Activated naive CD4-positive, alpha-beta T cell treated with anti-CD3 and anti-CD28 coated beads, Interleukin-2, amount 50 U/mL, for 24 hours (primary cell): ENCODE measurements around the gene CFAP99.

Experiments used
- H3K27ac Mint-ChIP-seq: one replicate; pipeline ENCODE4 v1.8.0; 2021; ENCODE audit warnings: mild to moderate bottlenecking, mixed read lengths
- H3K27me3 Mint-ChIP-seq: one replicate; pipeline ENCODE4 v1.8.0; 2021; ENCODE audit warnings: mixed read lengths
- H3K36me3 Mint-ChIP-seq: one replicate; pipeline ENCODE4 v1.8.0; 2021; ENCODE audit warnings: mixed read lengths
- H3K4me1 Mint-ChIP-seq: one replicate; pipeline ENCODE4 v1.8.0; 2021; ENCODE audit warnings: mixed read lengths
- H3K4me3 Mint-ChIP-seq: one replicate; pipeline ENCODE4 v1.8.0; 2021; ENCODE audit warnings: mild to moderate bottlenecking, mixed read lengths
- H3K9me3 Mint-ChIP-seq: one replicate; pipeline ENCODE4 v1.8.0; 2021; ENCODE audit warnings: mixed read lengths

Gene CFAP99

DNA sequence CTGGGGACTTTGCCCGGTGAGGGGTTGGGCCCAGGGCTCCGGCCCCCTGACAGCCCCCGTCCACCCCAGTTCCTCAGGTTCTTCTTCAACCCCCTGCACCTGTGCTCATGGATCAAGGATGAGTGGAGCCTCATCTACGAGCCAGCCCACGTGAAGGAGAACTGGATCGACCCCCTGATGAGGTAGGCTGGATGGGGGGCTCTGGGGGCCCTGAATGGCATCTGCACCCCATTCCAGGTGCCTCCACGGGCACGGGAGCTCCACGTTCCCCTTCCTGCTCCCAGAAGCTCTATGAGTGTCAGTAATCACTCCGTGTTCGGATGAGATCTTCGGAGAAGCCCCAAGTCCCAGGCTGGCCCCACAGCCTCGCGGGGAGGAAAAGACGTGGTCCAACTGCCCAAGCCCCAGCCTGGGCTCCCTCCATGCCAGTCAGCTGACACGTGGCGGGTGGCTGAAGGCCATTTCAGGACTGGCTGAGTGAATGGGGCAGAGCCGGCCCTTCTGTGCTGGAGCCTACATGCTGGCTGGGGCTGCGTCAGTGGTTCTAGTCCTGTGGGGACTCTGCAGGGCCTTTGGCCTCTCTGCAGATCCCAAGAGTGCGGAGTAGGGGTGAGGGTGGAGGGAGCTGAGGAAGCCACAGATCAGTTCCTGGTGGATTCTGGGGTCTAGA is 24.4 kb downstream of the CFAP99 start:
- H3K36me3 Mint-ChIP-seq, result no peaks in the 10 kb centered on the region
- no peaks in the 10 kb centered on the region for H3K9me3 Mint-ChIP-seq
- H3K4me3 Mint-ChIP-seq, result no peak overlapping the region
- no peak overlapping the region for H3K27ac Mint-ChIP-seq
- H3K4me1 Mint-ChIP-seq, result peaks cover 4% of the 10 kb centered on the region
- H3K27me3 Mint-ChIP-seq, result no peaks in the 10 kb centered on the region

DNA sequence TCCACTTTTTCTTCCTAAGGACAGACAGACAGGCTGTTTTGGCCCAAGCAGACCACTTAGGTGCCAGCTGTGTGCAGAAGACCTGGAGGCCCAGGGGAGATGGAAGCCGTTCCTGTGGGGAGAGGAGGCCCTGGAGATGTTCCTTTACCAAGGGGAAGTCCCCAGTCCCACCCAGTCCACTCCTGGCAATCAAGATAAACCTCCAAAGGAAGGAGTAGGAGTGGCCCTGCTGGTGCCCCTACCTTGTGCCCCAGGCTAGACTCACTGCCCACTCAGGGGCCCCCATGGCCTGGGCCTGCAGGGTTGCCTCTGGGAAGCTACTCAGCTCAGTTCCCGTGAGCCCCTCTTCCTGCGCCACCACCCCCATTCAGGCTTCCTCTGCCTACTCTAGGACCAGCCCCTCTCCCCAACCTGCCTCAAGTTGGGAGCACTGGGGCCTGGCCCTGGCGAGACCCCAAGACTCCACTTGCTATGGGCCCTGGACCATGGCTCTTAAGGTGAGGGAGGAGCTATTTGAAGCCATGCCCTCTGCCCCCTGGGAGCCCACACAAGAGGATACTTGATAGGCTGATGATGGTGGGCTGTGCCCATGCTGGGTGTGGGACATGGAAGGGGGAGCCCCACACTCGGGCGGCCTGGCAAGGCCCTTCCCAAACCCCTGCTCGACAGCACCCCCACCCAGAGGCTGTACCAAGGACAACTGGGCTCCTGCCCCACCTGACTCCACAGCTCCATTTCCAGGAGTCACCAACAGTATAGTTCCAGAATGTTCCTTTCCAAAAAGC is 25.4 kb downstream of the CFAP99 start:
- Mint-ChIP-seq H3K36me3 (no peaks in the 10 kb centered on the region), H3K9me3 (no peaks in the 10 kb centered on the region), H3K4me3 (no peak overlapping the region), H3K27me3 (no peaks in the 10 kb centered on the region), H3K27ac (no peak overlapping the region), H3K4me1 (peaks cover 4% of the 10 kb centered on the region)

DNA sequence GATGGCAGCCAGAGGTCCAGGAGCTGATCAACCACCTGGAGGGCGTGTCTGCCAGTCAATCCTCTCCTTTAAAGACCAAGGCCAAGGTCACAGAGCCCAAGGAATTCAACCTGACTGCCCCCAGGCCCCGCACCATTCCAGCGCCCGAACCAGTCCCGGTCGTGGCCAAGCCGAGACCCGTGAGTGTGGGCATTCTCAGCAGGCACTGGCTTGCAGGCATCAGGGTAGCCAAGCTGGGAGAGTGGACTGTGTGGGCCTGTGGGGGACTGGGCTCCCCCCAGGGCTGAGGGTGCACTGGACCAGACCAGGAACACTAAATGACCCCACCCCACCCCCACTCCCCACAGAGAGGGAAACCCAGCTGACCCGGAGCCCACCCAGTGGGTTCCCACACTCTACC is 26.4 kb downstream of the CFAP99 start:
- Mint-ChIP-seq H3K4me1 (peaks cover 4% of the 10 kb centered on the region), H3K27me3 (no peaks in the 10 kb centered on the region), H3K36me3 (no peaks in the 10 kb centered on the region), H3K9me3 (no peaks in the 10 kb centered on the region), H3K4me3 (no peak overlapping the region), H3K27ac (no peak overlapping the region)

DNA sequence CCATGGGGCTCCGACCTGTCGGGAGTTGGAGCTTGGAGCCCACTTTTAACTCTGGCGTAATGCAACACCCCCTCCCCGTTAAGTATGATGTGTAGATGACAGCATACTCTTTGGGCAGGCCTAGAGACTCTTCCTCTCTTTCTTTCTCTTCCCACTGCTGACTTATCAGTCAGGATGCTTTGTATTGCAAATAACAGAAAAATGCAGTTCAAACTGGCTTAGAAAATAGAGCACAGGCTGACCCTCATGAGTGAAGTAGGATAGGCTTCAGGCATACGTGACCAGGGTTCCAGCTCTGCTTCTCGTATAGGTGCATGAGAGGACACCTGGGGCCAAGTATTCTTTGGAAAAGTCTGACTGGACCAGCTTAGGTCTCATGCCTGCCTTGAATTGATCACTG is 26.8 kb downstream of the CFAP99 start:
- H3K27ac Mint-ChIP-seq, result no peak overlapping the region
- H3K9me3 Mint-ChIP-seq, result no peaks in the 10 kb centered on the region
- H3K4me3 Mint-ChIP-seq, result no peak overlapping the region
- H3K36me3 Mint-ChIP-seq, result no peaks in the 10 kb centered on the region
- peaks cover 4% of the 10 kb centered on the region for H3K4me1 Mint-ChIP-seq
- H3K27me3 Mint-ChIP-seq, result no peaks in the 10 kb centered on the region

GRCh38 chr4:2446656-2447564 is 28.2 kb downstream of the CFAP99 start:
- Mint-ChIP-seq H3K36me3 (no peaks in the 10 kb centered on the region), H3K9me3 (no peaks in the 10 kb centered on the region), H3K27me3 (no peaks in the 10 kb centered on the region), H3K4me3 (no peak overlapping the region), H3K27ac (no peak overlapping the region), H3K4me1 (no peaks in the 10 kb centered on the region)

- no peaks in the 10 kb centered on the region for H3K9me3 Mint-ChIP-seq
Measured at GRCh38 chr4:2448589-2448988, 29.8 kb downstream of the CFAP99 start.

GRCh38 chr4:2449051-2449450 is 30.3 kb downstream of the CFAP99 start:
- H3K27ac Mint-ChIP-seq, result no peak overlapping the region
- no peaks in the 10 kb centered on the region for H3K9me3 Mint-ChIP-seq
- no peaks in the 10 kb centered on the region for H3K27me3 Mint-ChIP-seq
- H3K36me3 Mint-ChIP-seq, result no peaks in the 10 kb centered on the region
- no peak overlapping the region for H3K4me3 Mint-ChIP-seq
- no peaks in the 10 kb centered on the region for H3K4me1 Mint-ChIP-seq

More at GRCh38 chr4:2448589-2448988, 29.8 kb downstream of the CFAP99 start:
- no peak overlapping the region for H3K4me3 Mint-ChIP-seq
- no peak overlapping the region for H3K27ac Mint-ChIP-seq
- H3K36me3 Mint-ChIP-seq, result no peaks in the 10 kb centered on the region
- H3K4me1 Mint-ChIP-seq, result no peaks in the 10 kb centered on the region
- no peaks in the 10 kb centered on the region for H3K27me3 Mint-ChIP-seq

- H3K4me1 Mint-ChIP-seq, result no peaks in the 10 kb centered on the region
Measured at GRCh38 chr4:2449511-2450392, 31.0 kb downstream of the CFAP99 start.

DNA sequence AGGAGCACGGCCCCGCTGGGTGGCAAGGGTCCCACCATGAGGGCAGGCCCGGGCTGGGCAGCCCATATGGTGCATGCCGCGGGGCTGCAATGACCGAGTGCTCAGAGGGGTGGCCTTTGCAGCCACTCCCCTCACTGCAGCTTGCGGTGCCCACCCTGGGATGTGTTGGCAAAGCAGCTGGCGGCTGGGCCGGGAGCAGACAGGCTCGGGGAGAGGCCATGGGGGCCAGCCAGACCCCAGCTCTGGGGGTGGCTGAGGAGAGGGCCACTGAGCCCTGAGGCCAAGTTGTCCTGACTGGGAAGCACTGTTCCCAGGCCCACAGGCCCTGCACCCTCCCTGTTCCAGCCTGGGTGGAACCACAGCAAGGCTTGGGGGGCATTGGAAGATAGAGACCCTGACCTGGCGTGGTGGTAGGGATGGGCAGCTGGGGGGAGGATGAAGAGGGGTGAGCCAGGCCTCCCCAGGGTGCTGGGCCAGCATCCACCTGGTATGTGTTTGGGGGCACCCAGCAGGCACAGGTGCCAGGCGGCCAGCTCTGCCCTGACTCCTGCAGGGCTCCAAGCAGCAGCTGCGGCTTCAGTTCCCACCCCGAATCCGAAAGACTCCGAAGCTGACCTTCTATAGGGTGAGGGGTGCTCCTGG is 31.8 kb downstream of the CFAP99 start:
- H3K27me3 Mint-ChIP-seq, result no peaks in the 10 kb centered on the region
- no peaks in the 10 kb centered on the region for H3K36me3 Mint-ChIP-seq
- H3K4me3 Mint-ChIP-seq, result no peak overlapping the region
- no peaks in the 10 kb centered on the region for H3K9me3 Mint-ChIP-seq
- H3K4me1 Mint-ChIP-seq, result no peaks in the 10 kb centered on the region
- no peak overlapping the region for H3K27ac Mint-ChIP-seq

More at GRCh38 chr4:2449511-2450392, 31.0 kb downstream of the CFAP99 start:
- H3K9me3 Mint-ChIP-seq, result no peaks in the 10 kb centered on the region
- H3K27ac Mint-ChIP-seq, result no peak overlapping the region
- no peak overlapping the region for H3K4me3 Mint-ChIP-seq
- H3K36me3 Mint-ChIP-seq, result no peaks in the 10 kb centered on the region
- no peaks in the 10 kb centered on the region for H3K27me3 Mint-ChIP-seq

DNA sequence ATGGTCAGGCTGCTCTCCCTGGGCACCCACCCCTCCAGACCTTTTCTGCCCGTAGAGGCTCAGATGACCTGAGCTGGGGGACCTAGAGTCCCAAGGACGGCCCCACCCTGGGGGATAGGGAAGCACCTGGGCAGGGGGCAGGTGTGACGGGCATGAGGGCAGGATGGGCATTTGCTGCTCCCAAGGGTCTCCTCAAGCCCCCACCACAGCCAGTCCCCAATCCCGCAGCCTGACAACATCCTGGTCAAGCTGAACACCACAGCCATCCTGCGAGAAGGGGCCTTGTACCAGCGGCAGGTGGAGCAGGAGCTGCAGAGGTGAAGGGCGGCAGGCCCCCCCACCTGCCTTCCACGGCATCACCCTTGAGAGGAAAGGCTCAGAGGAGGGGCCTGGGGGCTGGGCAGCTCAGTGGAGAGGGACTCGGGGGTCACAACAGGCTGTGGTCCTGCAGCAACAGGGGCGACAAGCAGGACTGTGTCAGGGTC is 32.3 kb downstream of the CFAP99 start:
- Mint-ChIP-seq H3K9me3 (no peaks in the 10 kb centered on the region), H3K4me1 (no peaks in the 10 kb centered on the region)

DNA sequence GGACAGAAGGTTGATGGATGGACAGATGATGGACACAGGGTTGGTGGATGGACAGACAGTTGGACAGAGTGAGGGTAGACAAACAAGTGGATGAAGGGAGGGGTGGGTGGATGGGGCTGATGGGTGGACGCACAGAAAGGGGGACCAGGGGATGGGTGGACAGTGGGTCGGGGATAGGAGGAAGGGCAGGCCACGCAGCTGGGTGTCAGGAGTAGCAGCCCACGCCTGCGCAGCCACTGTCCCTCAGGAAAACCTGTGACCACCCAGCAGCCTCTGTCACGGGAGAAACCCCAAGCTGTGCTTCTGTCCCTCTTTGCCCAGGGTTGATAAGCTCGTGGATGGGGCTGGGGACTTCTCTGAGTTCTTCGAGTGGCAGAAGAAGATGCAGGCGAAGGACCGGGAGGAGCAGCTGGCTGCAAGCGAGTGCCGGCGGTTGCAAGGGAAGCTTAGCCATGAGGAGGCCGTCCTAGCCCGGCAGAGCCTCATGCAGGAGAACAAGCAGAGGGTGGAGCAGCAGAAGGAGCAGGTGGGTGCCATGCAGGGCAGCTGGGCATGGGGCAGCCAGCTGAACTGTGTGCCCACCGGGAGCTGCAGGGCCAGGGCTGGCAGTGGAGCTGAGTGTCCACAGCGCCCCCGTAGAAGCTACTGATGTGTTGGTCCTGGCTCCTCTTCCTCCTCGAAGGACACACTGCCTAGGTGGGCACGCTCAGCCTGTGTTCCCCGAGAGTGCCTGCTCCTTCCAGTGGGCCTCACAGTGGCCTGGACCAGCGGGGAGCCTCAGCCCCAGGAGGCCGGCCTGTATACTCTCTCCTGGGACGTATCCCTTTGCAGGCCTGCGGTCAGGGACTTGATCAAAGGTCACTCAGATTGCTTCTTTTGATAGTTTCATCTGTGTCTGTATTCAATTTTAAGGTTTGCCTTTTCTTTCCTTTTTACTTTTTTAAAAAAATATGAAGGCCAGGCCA is 33.3 kb downstream of the CFAP99 start:
- H3K4me3 Mint-ChIP-seq, result no peak overlapping the region
- H3K4me1 Mint-ChIP-seq, result no peaks in the 10 kb centered on the region
- H3K36me3 Mint-ChIP-seq, result no peaks in the 10 kb centered on the region
- H3K9me3 Mint-ChIP-seq, result no peaks in the 10 kb centered on the region
- no peaks in the 10 kb centered on the region for H3K27me3 Mint-ChIP-seq
- H3K27ac Mint-ChIP-seq, result no peak overlapping the region

More for the DNA sequence above, 32.3 kb downstream of the CFAP99 start:
- no peaks in the 10 kb centered on the region for H3K27me3 Mint-ChIP-seq
- no peak overlapping the region for H3K4me3 Mint-ChIP-seq
- H3K27ac Mint-ChIP-seq, result no peak overlapping the region
- no peaks in the 10 kb centered on the region for H3K36me3 Mint-ChIP-seq

GRCh38 chr4:2457481-2458295 is 38.9 kb downstream of the CFAP99 start:
- peaks cover 2% of the 10 kb centered on the region for H3K27me3 Mint-ChIP-seq
- H3K36me3 Mint-ChIP-seq, result no peaks in the 10 kb centered on the region

More at GRCh38 chr4:2457481-2458295, 38.9 kb downstream of the CFAP99 start:
- Mint-ChIP-seq H3K27ac (no peak overlapping the region), H3K4me3 (no peak overlapping the region), H3K9me3 (no peaks in the 10 kb centered on the region), H3K4me1 (peaks cover 13% of the 10 kb centered on the region)
